ENCODE results near the gene CCIN.

- TF ChIP-seq POLR2A (IDR thresholded peaks at IDR 0.05) (peak; percentile 87 to 93), CTCF (IDR thresholded peaks at IDR 0.05) (peak; percentile 45 to 67 (median 62))
Measured at GRCh38 chr9:36190388-36191289, 21.5 kb downstream of the CCIN start, which contains the start of gene CLTA.

All from Peyer's patch (tissue), 4 donors.